ENCODE results near the gene BTBD9. TPM values are rescaled to one million over a fixed set of nuclear protein-coding genes. Genes with fewer than 3 reads are reported as not detected.

BTBD9 gene
- total and polyA plus RNA-seq, 5 donors from 2014 or later: 11.6 to 79.7 (median 16.7) TPM

DNA sequence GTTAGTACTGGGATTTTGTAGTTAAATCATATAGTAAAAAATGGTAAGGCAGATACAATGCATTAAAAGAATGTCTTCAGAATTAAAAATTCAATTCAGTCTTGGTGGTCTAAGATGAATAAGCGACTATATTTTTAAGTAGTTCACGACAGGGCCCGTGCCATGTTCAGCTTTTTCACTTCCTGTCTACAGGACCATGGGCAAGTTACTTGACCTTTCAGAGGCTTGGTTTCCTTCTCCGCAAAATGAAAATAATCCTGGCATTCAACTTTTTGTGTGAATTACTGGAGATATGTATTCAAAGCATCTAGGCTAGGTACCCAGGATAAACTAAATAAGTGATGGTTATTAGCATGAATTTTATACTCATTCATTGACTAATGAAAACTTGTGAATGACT, 216.0 kb downstream of the BTBD9 start:
- DNase-seq (no peak), ATAC-seq (ENCODE audit: low read depth in 2 of 2) (no peak)
- no peak overlapping the region for H3K4me3 ChIP-seq (ENCODE audit: low read depth, low read length)
- H3K27me3 Mint-ChIP-seq: no peaks in the 10 kb centered on the region
- no peak overlapping the region for H3K27ac Mint-ChIP-seq
- no peaks in the 10 kb centered on the region for H3K4me1 ChIP-seq (ENCODE audit: control insufficient read depth, insufficient read depth, low read length, poor library complexity, severe bottlenecking)
- H3K9me3 ChIP-seq (ENCODE audit: control insufficient read depth in 2 of 2, low read length in 2 of 2): no peaks in the 10 kb centered on the region
- H3K4me3 Mint-ChIP-seq: no peak overlapping the region
- H3K9me3 Mint-ChIP-seq: no peaks in the 10 kb centered on the region
- peaks cover 0 to 3% (median 0%) of the 10 kb centered on the region in 4 donors for H3K4me1 Mint-ChIP-seq
- H3K36me3 Mint-ChIP-seq: peaks cover 12% of the 10 kb centered on the region
- no peak overlapping the region for H3K27ac ChIP-seq (ENCODE audit: insufficient read depth, low read length, poor library complexity, severe bottlenecking)
- no peaks in the 10 kb centered on the region for H3K27me3 ChIP-seq (ENCODE audit: control insufficient read depth, insufficient read depth, low read length)
- no peaks in the 10 kb centered on the region for H3K36me3 ChIP-seq (ENCODE audit: control insufficient read depth, insufficient read depth, low read length)

GRCh38 chr6:38420207-38420606, 219.5 kb downstream of the BTBD9 start:
- Mint-ChIP-seq H3K27me3 (no peaks in the 10 kb centered on the region), H3K9me3 (peaks cover 0 to 1% (median 0%) of the 10 kb centered on the region in 7 donors), H3K4me1 (peaks cover 0 to 6% (median 2%) of the 10 kb centered on the region in 4 donors), H3K36me3 (peaks cover 6% of the 10 kb centered on the region), H3K4me3 (no peak overlapping the region), H3K27ac (no peak overlapping the region)
- no peaks in the 10 kb centered on the region for H3K9me3 ChIP-seq (ENCODE audit: control insufficient read depth in 2 of 2, low read length in 2 of 2)
- H3K36me3 ChIP-seq (ENCODE audit: control insufficient read depth, insufficient read depth, low read length): no peaks in the 10 kb centered on the region
- no peaks in the 10 kb centered on the region for H3K4me1 ChIP-seq (ENCODE audit: control insufficient read depth, insufficient read depth, low read length, poor library complexity, severe bottlenecking)
- ATAC-seq (ENCODE audit: low read depth in 2 of 2) (no peak), DNase-seq (no peak)
- no peak overlapping the region for H3K27ac ChIP-seq (ENCODE audit: insufficient read depth, low read length, poor library complexity, severe bottlenecking)
- H3K27me3 ChIP-seq (ENCODE audit: control insufficient read depth, insufficient read depth, low read length): no peaks in the 10 kb centered on the region
- no peak overlapping the region for H3K4me3 ChIP-seq (ENCODE audit: low read depth, low read length)

- H3K36me3 ChIP-seq (ENCODE audit: control insufficient read depth, insufficient read depth, low read length): no peaks in the 10 kb centered on the region
- H3K4me3 Mint-ChIP-seq: no peak overlapping the region
Measured at GRCh38 chr6:38417521-38417920, 222.2 kb downstream of the BTBD9 start.

GRCh38 chr6:38415231-38416005, 224.3 kb downstream of the BTBD9 start:
- Mint-ChIP-seq H3K9me3 (peaks cover 0 to 1% (median 0%) of the 10 kb centered on the region in 7 donors), H3K4me3 (no peak overlapping the region), H3K27me3 (no peaks in the 10 kb centered on the region), H3K27ac (peak overlapping the region in 1 of 3 donors; percentile 48), H3K4me1 (peaks cover 0 to 12% (median 7%) of the 10 kb centered on the region in 4 donors), H3K36me3 (peaks cover 5% of the 10 kb centered on the region)
- no peaks in the 10 kb centered on the region for H3K27me3 ChIP-seq (ENCODE audit: control insufficient read depth, insufficient read depth, low read length)
- H3K27ac ChIP-seq (ENCODE audit: insufficient read depth, low read length, poor library complexity, severe bottlenecking): no peak overlapping the region
- no peak for ATAC-seq (ENCODE audit: low read depth in 2 of 2)
- no peaks in the 10 kb centered on the region for H3K4me1 ChIP-seq (ENCODE audit: control insufficient read depth, insufficient read depth, low read length, poor library complexity, severe bottlenecking)
- no peak for DNase-seq
- no peaks in the 10 kb centered on the region for H3K9me3 ChIP-seq (ENCODE audit: control insufficient read depth in 2 of 2, low read length in 2 of 2)
- H3K36me3 ChIP-seq (ENCODE audit: control insufficient read depth, insufficient read depth, low read length): no peaks in the 10 kb centered on the region
- no peak overlapping the region for H3K4me3 ChIP-seq (ENCODE audit: low read depth, low read length)

More at GRCh38 chr6:38417521-38417920, 222.2 kb downstream of the BTBD9 start:
- no peak overlapping the region for H3K27ac Mint-ChIP-seq
- Histone ChIP-seq H3K27me3 (ENCODE audit: control insufficient read depth, insufficient read depth, low read length) (no peaks in the 10 kb centered on the region), H3K4me1 (ENCODE audit: control insufficient read depth, insufficient read depth, low read length, poor library complexity, severe bottlenecking) (no peaks in the 10 kb centered on the region), H3K4me3 (ENCODE audit: low read depth, low read length) (no peak overlapping the region), H3K27ac (ENCODE audit: insufficient read depth, low read length, poor library complexity, severe bottlenecking) (no peak overlapping the region), H3K9me3 (ENCODE audit: control insufficient read depth in 2 of 2, low read length in 2 of 2) (no peaks in the 10 kb centered on the region)
- no peak for DNase-seq
- peaks cover 0 to 1% (median 0%) of the 10 kb centered on the region in 7 donors for H3K9me3 Mint-ChIP-seq
- peaks cover 5% of the 10 kb centered on the region for H3K36me3 Mint-ChIP-seq
- ATAC-seq (ENCODE audit: low read depth in 2 of 2): no peak
- H3K27me3 Mint-ChIP-seq: no peaks in the 10 kb centered on the region
- peaks cover 0 to 9% (median 7%) of the 10 kb centered on the region in 4 donors for H3K4me1 Mint-ChIP-seq

DNA sequence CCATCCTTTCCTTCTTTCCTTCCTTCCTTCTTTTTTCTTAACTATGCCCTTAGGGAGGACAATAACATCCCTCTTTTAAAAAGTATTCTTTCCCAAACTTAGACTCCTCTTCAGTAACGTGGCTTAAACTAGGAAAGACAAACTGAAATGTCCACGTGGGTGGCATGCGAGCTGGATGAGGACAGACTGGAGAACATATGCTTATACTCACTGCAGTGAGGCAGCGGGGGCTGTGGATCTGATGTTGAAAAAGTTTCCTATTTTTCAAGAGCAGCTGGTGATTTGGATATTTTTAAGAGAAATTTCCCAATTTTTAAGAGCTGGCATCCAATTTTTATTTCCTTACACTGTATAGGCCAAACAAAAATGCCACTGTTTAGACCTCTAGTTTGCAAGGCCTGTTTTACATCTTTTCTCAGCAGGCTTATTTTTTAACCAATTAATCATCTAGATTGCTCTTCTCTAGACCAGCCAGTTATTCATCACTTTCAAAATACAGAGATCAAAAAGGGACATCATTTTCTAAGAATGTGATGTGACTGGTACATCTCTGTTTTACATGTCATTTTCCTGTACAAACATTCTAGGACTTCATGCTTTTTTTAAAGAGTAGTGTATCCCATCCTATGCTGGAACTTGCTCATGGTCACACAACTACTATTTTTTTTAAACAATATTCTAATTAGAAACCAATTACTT, 226.5 kb downstream of the BTBD9 start:
- no peak for ATAC-seq (ENCODE audit: low read depth in 2 of 2)
- H3K9me3 Mint-ChIP-seq: peaks cover 0 to 1% (median 0%) of the 10 kb centered on the region in 7 donors

GRCh38 chr6:38407192-38407591, 232.5 kb downstream of the BTBD9 start:
- no peak overlapping the region for H3K27ac Mint-ChIP-seq

More for the DNA sequence above, 226.5 kb downstream of the BTBD9 start:
- H3K36me3 ChIP-seq (ENCODE audit: control insufficient read depth, insufficient read depth, low read length): no peaks in the 10 kb centered on the region
- no peak overlapping the region for H3K4me3 ChIP-seq (ENCODE audit: low read depth, low read length)
- peaks cover 2 to 14% (median 7%) of the 10 kb centered on the region in 4 donors for H3K4me1 Mint-ChIP-seq
- peaks cover 5% of the 10 kb centered on the region for H3K36me3 Mint-ChIP-seq
- H3K4me3 Mint-ChIP-seq: no peak overlapping the region
- no peaks in the 10 kb centered on the region for H3K4me1 ChIP-seq (ENCODE audit: control insufficient read depth, insufficient read depth, low read length, poor library complexity, severe bottlenecking)
- DNase-seq: peak in 1 of 3 donors; percentile 11
- no peak overlapping the region for H3K27ac Mint-ChIP-seq
- no peaks in the 10 kb centered on the region for H3K9me3 ChIP-seq (ENCODE audit: control insufficient read depth in 2 of 2, low read length in 2 of 2)
- H3K27ac ChIP-seq (ENCODE audit: insufficient read depth, low read length, poor library complexity, severe bottlenecking): no peak overlapping the region
- H3K27me3 ChIP-seq (ENCODE audit: control insufficient read depth, insufficient read depth, low read length): no peaks in the 10 kb centered on the region
- no peaks in the 10 kb centered on the region for H3K27me3 Mint-ChIP-seq

DNA sequence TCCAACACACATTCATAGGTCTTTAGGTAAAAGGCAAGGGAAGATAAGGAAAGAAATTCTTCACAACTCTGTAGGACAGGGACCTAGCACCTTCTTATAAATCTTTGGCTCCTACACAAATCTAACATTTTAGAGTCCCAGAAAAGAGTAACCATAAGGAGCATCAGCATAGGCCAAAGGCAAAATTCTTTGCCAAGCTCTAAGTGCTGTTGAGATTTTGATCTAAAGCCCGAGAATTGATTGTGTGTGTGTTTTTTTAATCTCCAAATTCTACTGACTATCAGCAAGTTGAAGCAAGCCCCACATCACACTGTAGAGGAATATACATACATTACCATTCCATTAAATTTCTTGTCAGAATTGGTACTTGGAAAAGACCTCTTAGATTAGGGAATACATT, 233.6 kb downstream of the BTBD9 start:
- H3K36me3 Mint-ChIP-seq: peaks cover 11% of the 10 kb centered on the region
- no peak overlapping the region for H3K27ac ChIP-seq (ENCODE audit: insufficient read depth, low read length, poor library complexity, severe bottlenecking)
- H3K4me3 Mint-ChIP-seq: no peak overlapping the region
- no peaks in the 10 kb centered on the region for H3K36me3 ChIP-seq (ENCODE audit: control insufficient read depth, insufficient read depth, low read length)
- H3K27me3 Mint-ChIP-seq: no peaks in the 10 kb centered on the region
- peaks cover 0 to 30% (median 17%) of the 10 kb centered on the region in 4 donors for H3K4me1 Mint-ChIP-seq
- no peaks in the 10 kb centered on the region for H3K27me3 ChIP-seq (ENCODE audit: control insufficient read depth, insufficient read depth, low read length)
- H3K9me3 Mint-ChIP-seq: no peaks in the 10 kb centered on the region
- ATAC-seq (ENCODE audit: low read depth in 2 of 2): no peak
- H3K4me3 ChIP-seq (ENCODE audit: low read depth, low read length): no peak overlapping the region
- no peak for DNase-seq
- H3K4me1 ChIP-seq (ENCODE audit: control insufficient read depth, insufficient read depth, low read length, poor library complexity, severe bottlenecking): no peaks in the 10 kb centered on the region
- H3K9me3 ChIP-seq (ENCODE audit: control insufficient read depth in 2 of 2, low read length in 2 of 2): no peaks in the 10 kb centered on the region
- peak overlapping the region in 2 of 3 donors; percentile 14 to 27 for H3K27ac Mint-ChIP-seq

More at GRCh38 chr6:38407192-38407591, 232.5 kb downstream of the BTBD9 start:
- no peak overlapping the region for H3K4me3 ChIP-seq (ENCODE audit: low read depth, low read length)
- DNase-seq (no peak), ATAC-seq (ENCODE audit: low read depth in 2 of 2) (no peak)
- Mint-ChIP-seq H3K9me3 (no peaks in the 10 kb centered on the region), H3K36me3 (peaks cover 11% of the 10 kb centered on the region), H3K4me1 (peaks cover 0 to 30% (median 17%) of the 10 kb centered on the region in 4 donors), H3K27me3 (no peaks in the 10 kb centered on the region), H3K4me3 (no peak overlapping the region)
- no peak overlapping the region for H3K27ac ChIP-seq (ENCODE audit: insufficient read depth, low read length, poor library complexity, severe bottlenecking)
- H3K9me3 ChIP-seq (ENCODE audit: control insufficient read depth in 2 of 2, low read length in 2 of 2): no peaks in the 10 kb centered on the region
- no peaks in the 10 kb centered on the region for H3K27me3 ChIP-seq (ENCODE audit: control insufficient read depth, insufficient read depth, low read length)
- H3K36me3 ChIP-seq (ENCODE audit: control insufficient read depth, insufficient read depth, low read length): no peaks in the 10 kb centered on the region
- H3K4me1 ChIP-seq (ENCODE audit: control insufficient read depth, insufficient read depth, low read length, poor library complexity, severe bottlenecking): no peaks in the 10 kb centered on the region

Data from CD4-positive, CD25-positive, alpha-beta regulatory T cell (primary cell).